ENCODE results near the gene ATF3. TPM values are rescaled to one million over a fixed set of nuclear protein-coding genes. Genes with fewer than 3 reads are reported as not detected.

The ATF3 gene
- total RNA-seq, 4 donors from 2014 or later = 10.0 to 38.0 (median 17.2) TPM

GRCh38 chr1:212587016-212587887 is 21.3 kb upstream of the ATF3 start:
- DNase-seq = no peak
- no peaks in the 10 kb centered on the region for H3K9me3 ChIP-seq
- no peak overlapping the region for H3K4me3 ChIP-seq
- H3K4me1 ChIP-seq = no peaks in the 10 kb centered on the region
- no peak overlapping the region for H3K27ac ChIP-seq
- no peaks in the 10 kb centered on the region for H3K36me3 ChIP-seq
- no peaks in the 10 kb centered on the region for H3K27me3 ChIP-seq
- TF ChIP-seq POLR2A (IDR thresholded peaks at IDR 0.05) (no peak), CTCF (IDR thresholded peaks at IDR 0.05) (no peak)

GRCh38 chr1:212587888-212588510 is 20.6 kb upstream of the ATF3 start:
- TF ChIP-seq CTCF (IDR thresholded peaks at IDR 0.05) (no peak), POLR2A (IDR thresholded peaks at IDR 0.05) (no peak)
- Histone ChIP-seq H3K4me3 (no peak overlapping the region), H3K9me3 (no peaks in the 10 kb centered on the region), H3K27me3 (no peaks in the 10 kb centered on the region), H3K27ac (no peak overlapping the region), H3K36me3 (no peaks in the 10 kb centered on the region), H3K4me1 (no peaks in the 10 kb centered on the region)
- no peak for DNase-seq

GRCh38 chr1:212589446-212589845 is 19.1 kb upstream of the ATF3 start:
- no peak for DNase-seq
- Histone ChIP-seq H3K9me3 (no peaks in the 10 kb centered on the region), H3K27ac (no peak overlapping the region), H3K4me3 (no peak overlapping the region), H3K36me3 (no peaks in the 10 kb centered on the region), H3K27me3 (no peaks in the 10 kb centered on the region), H3K4me1 (no peaks in the 10 kb centered on the region)
- TF ChIP-seq CTCF (IDR thresholded peaks at IDR 0.05) (no peak), POLR2A (IDR thresholded peaks at IDR 0.05) (no peak)

- H3K4me3 ChIP-seq = no peak overlapping the region
- DNase-seq = no peak
- peaks cover 0 to 7% (median 2%) of the 10 kb centered on the region in 4 donors for H3K4me1 ChIP-seq
- H3K27me3 ChIP-seq = no peaks in the 10 kb centered on the region
- no peaks in the 10 kb centered on the region for H3K9me3 ChIP-seq
- no peaks in the 10 kb centered on the region for H3K36me3 ChIP-seq
- no peak overlapping the region for H3K27ac ChIP-seq
- TF ChIP-seq CTCF (IDR thresholded peaks at IDR 0.05) (no peak), POLR2A (IDR thresholded peaks at IDR 0.05) (no peak)
Observed at GRCh38 chr1:212591922-212592321, 16.6 kb upstream of the ATF3 start.

- peaks cover 0 to 8% (median 2%) of the 10 kb centered on the region in 4 donors for H3K4me1 ChIP-seq
- H3K36me3 ChIP-seq = no peaks in the 10 kb centered on the region
- H3K4me3 ChIP-seq = no peak overlapping the region
- TF ChIP-seq POLR2A (IDR thresholded peaks at IDR 0.05) (no peak), CTCF (IDR thresholded peaks at IDR 0.05) (no peak)
- no peak overlapping the region for H3K27ac ChIP-seq
- H3K9me3 ChIP-seq = no peaks in the 10 kb centered on the region
- H3K27me3 ChIP-seq = no peaks in the 10 kb centered on the region
- DNase-seq = no peak
Observed at GRCh38 chr1:212593821-212594251, 14.7 kb upstream of the ATF3 start.
